Chondrocyte (in vitro differentiated cells): ENCODE results near the gene OR5H15. TPM values are rescaled to one million over a fixed set of nuclear protein-coding genes. Genes with fewer than 3 reads are reported as not detected.
"Not testable (repeated sequence)": the region's sequence is repeated elsewhere in the genome, so short reads cannot be mapped to it uniquely, and the experiment has no call there.

Experiments used
- DNase-seq: peaks from one replicate; pipeline ENCODE4 v3.0.0; 2021; ENCODE audit warnings: mixed read lengths, low spot score
- H3K27ac Mint-ChIP-seq: one replicate; pipeline ENCODE4 v1.8.0; 2021; ENCODE audit warnings: mild to moderate bottlenecking, moderate library complexity, mixed read lengths; ENCODE audit not compliant: unreplicated experiment
- H3K27me3 Mint-ChIP-seq: 2 replicates; pipeline ENCODE4 v1.8.0; 2021; ENCODE audit warnings: low read depth, mixed read lengths
- H3K36me3 Mint-ChIP-seq: 2 replicates; pipeline ENCODE4 v1.8.0; 2021; ENCODE audit warnings: low read depth, mixed read lengths
- H3K4me1 Mint-ChIP-seq: 2 replicates; pipeline ENCODE4 v1.8.0; 2021; ENCODE audit warnings: low read depth, mild to moderate bottlenecking, mixed read lengths
- H3K4me3 Mint-ChIP-seq: one replicate; pipeline ENCODE4 v1.8.0; 2021; ENCODE audit warnings: mild to moderate bottlenecking, moderate library complexity, mixed read lengths; ENCODE audit not compliant: unreplicated experiment
- H3K9me3 Mint-ChIP-seq: 2 replicates; pipeline ENCODE4 v1.8.0; 2021; ENCODE audit warnings: low read depth, mixed read lengths
- CTCF ChIP-seq: fragments of 200-600 bp; sonication (generic); IDR thresholded peaks from 2 replicates; pipeline ENCODE4 v1.5.0; 2021; ENCODE audit warnings: antibody characterized with exemption, mild to moderate bottlenecking, moderate library complexity
- long read RNA-seq: library from polyadenylated mRNA; stranded (forward); transcript quantifications from one replicate; pipeline ENCODE4 v2.0.0, GENCODE V29; 2021
- total RNA-seq: library from RNA; stranded (reverse); gene quantifications from 3 replicates; pipeline ENCODE4 v1.2.1, GENCODE V29; 2021

Gene OR5H15
- total RNA-seq = not detected in 3 replicates
- long read RNA-seq = 0 reads

GRCh38 chr3:98166396-98166795, at the start of gene OR5H15:
Gene OR5H15, plus strand, starts transcription at chr3:98166696. Its CDS starts 2,004 bp downstream, at chr3:98168700.
- no peak within 1 kb of the TSS for H3K27ac Mint-ChIP-seq
- TF ChIP-seq CTCF = no peak
- no peak within 1 kb of the TSS for H3K4me3 Mint-ChIP-seq
- no peak for DNase-seq
- H3K9me3 Mint-ChIP-seq = no peaks in the 10 kb centered on the region
- H3K36me3 Mint-ChIP-seq = no peaks in the 10 kb centered on the region
- H3K4me1 Mint-ChIP-seq = no peaks in the 10 kb centered on the region
- no peaks in the 10 kb centered on the region for H3K27me3 Mint-ChIP-seq

- no peak within 1 kb of the TSS for H3K4me3 Mint-ChIP-seq
- H3K27me3 Mint-ChIP-seq = peaks cover 3% of the 10 kb centered on the region
- no peak within 1 kb of the TSS for H3K27ac Mint-ChIP-seq
- no peak for TF ChIP-seq CTCF
- no peaks in the 10 kb centered on the region for H3K9me3 Mint-ChIP-seq
- no peaks in the 10 kb centered on the region for H3K4me1 Mint-ChIP-seq
- H3K36me3 Mint-ChIP-seq = no peaks in the 10 kb centered on the region
- DNase-seq = no peak
Observed at GRCh38 chr3:98130421-98130820, 36.1 kb upstream of the OR5H15 start, which contains the start of gene OR5H1. Gene OR5H1, plus strand, starts transcription at chr3:98130721. Its CDS starts 1,977 bp downstream, at chr3:98132698.

GRCh38 chr3:98136631-98137030, 29.9 kb upstream of the OR5H15 start:
- H3K36me3 Mint-ChIP-seq = no peaks in the 10 kb centered on the region
- TF ChIP-seq CTCF = no peak
- no peak for DNase-seq
- H3K27me3 Mint-ChIP-seq = peaks cover 3% of the 10 kb centered on the region
- no peaks in the 10 kb centered on the region for H3K9me3 Mint-ChIP-seq
- H3K4me3 Mint-ChIP-seq = no peak overlapping the region
- H3K4me1 Mint-ChIP-seq = no peaks in the 10 kb centered on the region
- H3K27ac Mint-ChIP-seq = no peak overlapping the region

- not testable (repeated sequence) for H3K27me3 Mint-ChIP-seq, H3K9me3 Mint-ChIP-seq, H3K36me3 Mint-ChIP-seq, DNase-seq, H3K4me3 Mint-ChIP-seq, H3K4me1 Mint-ChIP-seq, H3K27ac Mint-ChIP-seq
Observed at GRCh38 chr3:98137826-98138557, 28.5 kb upstream of the OR5H15 start.

- no peak for TF ChIP-seq CTCF
Observed at GRCh38 chr3:98140531-98140930, 26.0 kb upstream of the OR5H15 start.

GRCh38 chr3:98147179-98147578, 19.3 kb upstream of the OR5H15 start, which contains the start of gene OR5H14:
Gene OR5H14, plus strand, starts transcription at chr3:98147479. Its CDS starts 1,907 bp downstream, at chr3:98149386.
- peaks cover 14% of the 10 kb centered on the region for H3K27me3 Mint-ChIP-seq
- H3K27ac Mint-ChIP-seq = no peak within 1 kb of the TSS
- H3K36me3 Mint-ChIP-seq = no peaks in the 10 kb centered on the region
- H3K4me1 Mint-ChIP-seq = no peaks in the 10 kb centered on the region
- no peak for TF ChIP-seq CTCF
- H3K9me3 Mint-ChIP-seq = peaks cover 4% of the 10 kb centered on the region
- no peak for DNase-seq
- H3K4me3 Mint-ChIP-seq = no peak within 1 kb of the TSS

More at GRCh38 chr3:98140531-98140930, 26.0 kb upstream of the OR5H15 start:
- H3K36me3 Mint-ChIP-seq = no peaks in the 10 kb centered on the region
- no peak overlapping the region for H3K4me3 Mint-ChIP-seq
- no peaks in the 10 kb centered on the region for H3K4me1 Mint-ChIP-seq
- H3K27me3 Mint-ChIP-seq = peaks cover 11% of the 10 kb centered on the region
- no peak overlapping the region for H3K27ac Mint-ChIP-seq
- H3K9me3 Mint-ChIP-seq = no peaks in the 10 kb centered on the region
- no peak for DNase-seq
